Measurements from ENCODE around the gene HPS1. TPM values are rescaled to one million over a fixed set of nuclear protein-coding genes. Genes with fewer than 3 reads are reported as not detected.

HPS1 gene
- total and polyA plus RNA-seq, 10 of the 15 experiments (the other 5 are each of a cell fraction or from before 2014, with no cell fraction given): 27.1 to 138 (median 54.8) TPM

- TF ChIP-seq TAF1 (IDR thresholded peaks at IDR 0.05; ENCODE audit: borderline replicate concordance, low read depth, low read length): no peak
- TF ChIP-seq MXI1 (IDR thresholded peaks at IDR 0.05; ENCODE audit: low read depth, low read length): no peak
- TF ChIP-seq YY1 (IDR thresholded peaks at IDR 0.05; ENCODE audit: low read depth, low read length): no peak
- TF ChIP-seq MTA2 (IDR thresholded peaks at IDR 0.05; ENCODE audit: low read depth): no peak
- TF ChIP-seq CBX5 (IDR thresholded peaks at IDR 0.05; ENCODE audit: low read depth): no peak
- no peak for TF ChIP-seq SPI1 (IDR thresholded peaks at IDR 0.05; ENCODE audit: borderline replicate concordance, insufficient read depth, low read depth, low read length)
- no peak for TF ChIP-seq E4F1 (IDR thresholded peaks at IDR 0.05; ENCODE audit: borderline replicate concordance, partially characterized antibody)
- peak; percentile 97 for TF ChIP-seq MEF2A (IDR thresholded peaks at IDR 0.05; ENCODE audit: insufficient read depth, low read depth, low read length)
- TF ChIP-seq STAT3 (IDR thresholded peaks at IDR 0.05; ENCODE audit: low read depth, low read length): no peak
- TF ChIP-seq LARP7 (IDR thresholded peaks at IDR 0.05): no peak
- TF ChIP-seq ZBTB33 (IDR thresholded peaks at IDR 0.05): no peak
- 0 out of 4 replicates have a peak, but pooled peaks of 1 of the 2 experiments have one; percentile 12 for TF ChIP-seq SRF (IDR thresholded peaks at IDR 0.05; ENCODE audit: low read depth in 2 of 2, low read length in 2 of 2)
- TF ChIP-seq CREB1 (IDR thresholded peaks at IDR 0.05; ENCODE audit: low read depth): no peak
- no peak for TF ChIP-seq ZNF24 (IDR thresholded peaks at IDR 0.05)
- TF ChIP-seq NBN (IDR thresholded peaks at IDR 0.05): no peak
- no peak for TF ChIP-seq STAT1 (conservative IDR thresholded peaks at IDR 0.05)
Observed at GRCh38 chr10:98474628-98475027, 27.9 kb upstream of the HPS1 start (continued).
